ENCODE data around the gene APEH.

DNA sequence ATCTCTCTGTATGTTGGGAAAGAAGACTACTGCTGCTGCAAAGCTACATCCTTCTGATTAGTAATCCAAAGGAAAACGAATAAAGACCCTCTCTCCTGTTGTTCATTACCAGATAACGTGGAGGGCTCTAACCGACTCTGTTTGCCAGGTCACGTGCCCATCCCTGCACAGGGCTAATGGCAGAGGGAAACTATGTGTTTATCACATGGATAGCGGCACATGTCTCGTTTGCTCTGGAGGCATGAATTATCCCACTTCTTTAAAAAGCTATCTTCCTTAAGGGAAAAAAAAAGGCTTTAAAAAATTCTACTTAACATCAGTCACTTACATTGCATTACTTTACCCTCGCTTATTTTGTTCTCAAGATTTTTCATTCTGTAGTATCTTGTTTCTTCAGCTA lies 32.9 kb upstream of the APEH start:
- TF ChIP-seq, protein P1, sequence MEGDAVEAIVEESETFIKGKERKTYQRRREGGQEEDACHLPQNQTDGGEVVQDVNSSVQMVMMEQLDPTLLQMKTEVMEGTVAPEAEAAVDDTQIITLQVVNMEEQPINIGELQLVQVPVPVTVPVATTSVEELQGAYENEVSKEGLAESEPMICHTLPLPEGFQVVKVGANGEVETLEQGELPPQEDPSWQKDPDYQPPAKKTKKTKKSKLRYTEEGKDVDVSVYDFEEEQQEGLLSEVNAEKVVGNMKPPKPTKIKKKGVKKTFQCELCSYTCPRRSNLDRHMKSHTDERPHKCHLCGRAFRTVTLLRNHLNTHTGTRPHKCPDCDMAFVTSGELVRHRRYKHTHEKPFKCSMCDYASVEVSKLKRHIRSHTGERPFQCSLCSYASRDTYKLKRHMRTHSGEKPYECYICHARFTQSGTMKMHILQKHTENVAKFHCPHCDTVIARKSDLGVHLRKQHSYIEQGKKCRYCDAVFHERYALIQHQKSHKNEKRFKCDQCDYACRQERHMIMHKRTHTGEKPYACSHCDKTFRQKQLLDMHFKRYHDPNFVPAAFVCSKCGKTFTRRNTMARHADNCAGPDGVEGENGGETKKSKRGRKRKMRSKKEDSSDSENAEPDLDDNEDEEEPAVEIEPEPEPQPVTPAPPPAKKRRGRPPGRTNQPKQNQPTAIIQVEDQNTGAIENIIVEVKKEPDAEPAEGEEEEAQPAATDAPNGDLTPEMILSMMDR (conservative IDR thresholded peaks at IDR 0.05), result no peak
- TF ChIP-seq ZFX (IDR thresholded peaks at IDR 0.05), result no peak

Data from C4-2B (cell line).